Lower leg skin (tissue), 4 donors: Measurements from ENCODE around the gene MVD. TPM values are rescaled to one million over a fixed set of nuclear protein-coding genes. Genes with fewer than 3 reads are reported as not detected.

ENCODE experiments used
- DNase-seq, 2 donors: peaks; one replicate each; pipeline ENCODE4 v3.0.0-alpha.2; 2019; ENCODE audit warnings: low spot score in 2 of 2
- H3K4me3 ChIP-seq: fragments of 200-600 bp; sonication (generic); 2 replicates; pipeline ENCODE4 v1.5.1; 2017; ENCODE audit warnings: mild to moderate bottlenecking, low read depth; ENCODE audit not compliant: poor library complexity, severe bottlenecking
- POLR2A ChIP-seq, 2 donors: fragments of 450-650 bp; IDR thresholded peaks; one replicate each; pipeline ENCODE4 v1.6.1; 2016 to 2017; ENCODE audit warnings: antibody characterized with exemption in 2 of 2, mild to moderate bottlenecking in 1 of 2, moderate library complexity in 1 of 2
- WGBS, 2 donors: methylation state at CpG; one replicate each; pipeline ENCODE4 v1.1.5; 2018; 5-methylcytosine and 5-hydroxymethylcytosine counted together
- intact Hi-C: fragments of 100-400 bp; cut with DNase I; formaldehyde crosslinking; loops from one replicate; pipeline ENCODE4 v1.15.0; 2023; ENCODE audit warnings: low total_unique reads
- total RNA-seq, 4 donors: library from RNA; depleted of rRNA; stranded (reverse); fragments of >200 nt; gene quantifications; one replicate each; pipeline ENCODE4 v1.1.0, GENCODE V29; 2016
- TF ChIP-seq, protein P1 (sequence below), 3 donors: fragments of 450-650 bp; IDR thresholded peaks; one replicate each; pipeline ENCODE4 v1.5.1; 2016; ENCODE audit warnings: antibody characterized with exemption in 3 of 3, mild to moderate bottlenecking in 3 of 3, moderate library complexity in 2 of 3

The MVD gene
- total RNA-seq, 4 donors from 2014 or later, result 40.2 to 93.5 (median 67.1) TPM

DNA sequence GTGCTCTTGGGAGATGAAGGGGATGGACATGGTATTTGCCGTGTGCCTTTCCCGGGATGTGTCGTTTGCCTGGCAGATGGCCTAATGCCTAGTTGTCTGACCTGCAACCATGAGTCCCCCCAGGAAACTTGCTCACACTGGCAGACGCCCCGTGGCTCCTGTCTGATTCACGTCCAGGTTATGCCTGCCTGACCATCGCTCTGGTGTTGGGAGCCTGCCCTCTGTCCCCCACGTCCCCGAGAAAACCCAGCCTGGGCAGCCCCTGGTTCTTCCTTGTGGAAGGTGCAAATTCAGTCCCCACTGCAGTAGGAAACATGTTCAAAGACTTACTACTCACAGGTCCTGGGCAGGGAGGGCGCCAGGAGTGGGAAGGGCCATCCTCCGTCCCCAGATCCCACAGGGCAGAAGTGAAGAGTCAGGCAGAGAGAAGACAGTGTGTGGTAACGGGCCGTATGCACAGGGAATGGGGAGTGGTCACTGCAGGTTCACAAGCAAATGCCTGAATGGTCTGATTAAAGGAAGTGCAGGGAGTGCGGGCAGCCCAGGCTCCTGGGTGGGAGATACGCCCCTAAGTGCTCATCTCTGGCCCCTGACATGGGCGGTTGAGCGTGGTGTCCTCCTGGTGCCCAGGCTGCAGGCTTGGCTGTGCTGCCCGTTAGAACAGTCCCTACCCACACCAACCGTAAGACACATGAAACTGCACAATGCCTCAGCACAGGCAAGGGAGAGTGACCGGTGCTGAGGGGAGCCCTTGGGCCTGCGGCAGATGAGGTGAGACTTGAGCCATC is 27.6 kb upstream of the MVD start:
- WGBS, 2 donors, result 76 to 78% methylated on average over 20 to 21 of the region's 21 CpGs
- TF ChIP-seq, protein P1, sequence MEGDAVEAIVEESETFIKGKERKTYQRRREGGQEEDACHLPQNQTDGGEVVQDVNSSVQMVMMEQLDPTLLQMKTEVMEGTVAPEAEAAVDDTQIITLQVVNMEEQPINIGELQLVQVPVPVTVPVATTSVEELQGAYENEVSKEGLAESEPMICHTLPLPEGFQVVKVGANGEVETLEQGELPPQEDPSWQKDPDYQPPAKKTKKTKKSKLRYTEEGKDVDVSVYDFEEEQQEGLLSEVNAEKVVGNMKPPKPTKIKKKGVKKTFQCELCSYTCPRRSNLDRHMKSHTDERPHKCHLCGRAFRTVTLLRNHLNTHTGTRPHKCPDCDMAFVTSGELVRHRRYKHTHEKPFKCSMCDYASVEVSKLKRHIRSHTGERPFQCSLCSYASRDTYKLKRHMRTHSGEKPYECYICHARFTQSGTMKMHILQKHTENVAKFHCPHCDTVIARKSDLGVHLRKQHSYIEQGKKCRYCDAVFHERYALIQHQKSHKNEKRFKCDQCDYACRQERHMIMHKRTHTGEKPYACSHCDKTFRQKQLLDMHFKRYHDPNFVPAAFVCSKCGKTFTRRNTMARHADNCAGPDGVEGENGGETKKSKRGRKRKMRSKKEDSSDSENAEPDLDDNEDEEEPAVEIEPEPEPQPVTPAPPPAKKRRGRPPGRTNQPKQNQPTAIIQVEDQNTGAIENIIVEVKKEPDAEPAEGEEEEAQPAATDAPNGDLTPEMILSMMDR (IDR thresholded peaks at IDR 0.05), result no peak
- no peak for TF ChIP-seq POLR2A (IDR thresholded peaks at IDR 0.05)

DNA sequence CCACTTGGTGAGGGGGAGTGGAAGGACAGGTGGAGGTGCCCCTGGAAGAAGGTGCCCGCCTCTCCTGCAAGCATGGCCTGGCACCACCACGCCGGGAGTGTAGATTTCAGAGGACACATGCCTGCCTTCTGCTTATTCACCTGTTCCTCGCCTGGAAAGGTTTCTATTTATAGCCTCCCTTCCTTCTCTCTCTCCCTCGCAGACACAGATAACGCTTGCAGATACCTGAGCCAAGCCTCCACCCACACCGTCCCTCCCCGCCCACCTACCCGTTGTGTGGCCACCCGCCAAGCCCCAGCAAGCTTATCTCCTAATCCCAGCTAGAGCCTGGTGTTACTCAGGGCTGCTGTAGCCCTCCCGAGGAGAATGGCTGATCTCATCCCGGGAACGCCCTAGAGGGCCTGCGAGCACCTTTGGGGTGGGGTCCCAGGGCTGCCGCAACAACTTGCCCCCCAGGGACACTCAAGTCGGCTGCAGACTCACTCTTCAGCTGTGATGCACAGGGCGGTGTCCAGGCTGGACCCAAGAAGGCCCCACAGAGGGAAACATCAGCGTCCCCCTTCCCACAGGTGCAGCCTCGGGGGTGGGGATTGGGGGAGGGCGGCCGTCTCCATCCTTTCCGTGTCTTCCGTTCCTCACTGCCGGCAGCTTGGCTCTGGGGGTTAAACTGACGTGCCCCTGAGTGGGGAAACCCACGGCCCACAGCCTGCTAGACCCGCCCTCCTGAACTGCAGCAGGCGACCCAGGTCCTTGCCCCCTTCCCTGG is 25.3 kb upstream of the MVD start:
- DNase-seq, result peak in 1 of 2 donors; percentile 84
- H3K4me3 ChIP-seq, result no peak overlapping the region
- WGBS, 2 donors, result 26 to 34% methylated on average over 19 to 27 of the region's 28 CpGs
- TF ChIP-seq, protein P1 (IDR thresholded peaks at IDR 0.05), result no peak
- no peak for TF ChIP-seq POLR2A (IDR thresholded peaks at IDR 0.05)
- intact Hi-C loops, result no loop called here

More for the DNA sequence above, 27.6 kb upstream of the MVD start:
- DNase-seq, result peak in 1 of 2 donors; percentile 80
- no peak overlapping the region for H3K4me3 ChIP-seq
- intact Hi-C loops, result no loop called here

DNA sequence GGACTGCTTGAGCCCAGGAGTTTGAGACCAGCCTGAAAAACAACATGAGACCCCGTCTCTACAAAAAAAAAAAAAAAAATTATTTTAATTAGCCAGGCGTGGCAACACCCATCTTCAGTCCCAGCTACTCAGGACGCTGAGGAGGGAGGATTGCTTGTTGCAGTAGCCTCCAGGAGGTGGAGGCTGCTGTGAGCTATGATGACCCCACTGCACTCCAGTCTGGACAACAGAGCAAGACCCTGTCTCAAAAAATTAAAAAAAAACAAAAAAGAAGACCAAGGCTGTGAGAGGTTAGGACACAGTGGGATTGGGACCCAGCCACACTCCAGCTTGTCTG is 24.8 kb upstream of the MVD start:
- 54 to 56% methylated on average over 3 of the region's 3 CpGs for WGBS, 2 donors
- H3K4me3 ChIP-seq, result no peak overlapping the region
- intact Hi-C loops, result no loop called here
- no peak for DNase-seq
- TF ChIP-seq, protein P1 (IDR thresholded peaks at IDR 0.05), result no peak
- TF ChIP-seq POLR2A (IDR thresholded peaks at IDR 0.05), result no peak

DNA sequence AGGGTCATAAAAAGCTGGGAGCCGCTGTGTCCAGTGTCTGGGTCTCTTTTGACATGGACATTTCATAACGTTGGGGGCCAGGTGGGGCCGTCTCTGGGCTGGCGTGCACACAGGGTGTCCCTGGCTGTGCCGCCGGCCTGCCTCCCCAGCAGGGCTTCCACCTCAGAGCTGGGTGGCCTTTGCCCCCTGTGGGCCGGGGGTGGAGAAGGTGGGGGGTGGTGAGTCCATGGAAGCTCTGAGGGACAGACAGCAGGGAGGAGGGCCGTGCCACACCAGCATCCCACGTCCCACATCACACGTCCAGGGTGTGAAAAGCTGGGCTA is 24.3 kb upstream of the MVD start:
- WGBS, 2 donors, result 47 to 57% methylated on average over 10 of the region's 10 CpGs
- no peak for DNase-seq
- no peak for TF ChIP-seq POLR2A (IDR thresholded peaks at IDR 0.05)
- TF ChIP-seq, protein P1 (IDR thresholded peaks at IDR 0.05), result no peak
- intact Hi-C loops, result no loop called here
- no peak overlapping the region for H3K4me3 ChIP-seq

DNA sequence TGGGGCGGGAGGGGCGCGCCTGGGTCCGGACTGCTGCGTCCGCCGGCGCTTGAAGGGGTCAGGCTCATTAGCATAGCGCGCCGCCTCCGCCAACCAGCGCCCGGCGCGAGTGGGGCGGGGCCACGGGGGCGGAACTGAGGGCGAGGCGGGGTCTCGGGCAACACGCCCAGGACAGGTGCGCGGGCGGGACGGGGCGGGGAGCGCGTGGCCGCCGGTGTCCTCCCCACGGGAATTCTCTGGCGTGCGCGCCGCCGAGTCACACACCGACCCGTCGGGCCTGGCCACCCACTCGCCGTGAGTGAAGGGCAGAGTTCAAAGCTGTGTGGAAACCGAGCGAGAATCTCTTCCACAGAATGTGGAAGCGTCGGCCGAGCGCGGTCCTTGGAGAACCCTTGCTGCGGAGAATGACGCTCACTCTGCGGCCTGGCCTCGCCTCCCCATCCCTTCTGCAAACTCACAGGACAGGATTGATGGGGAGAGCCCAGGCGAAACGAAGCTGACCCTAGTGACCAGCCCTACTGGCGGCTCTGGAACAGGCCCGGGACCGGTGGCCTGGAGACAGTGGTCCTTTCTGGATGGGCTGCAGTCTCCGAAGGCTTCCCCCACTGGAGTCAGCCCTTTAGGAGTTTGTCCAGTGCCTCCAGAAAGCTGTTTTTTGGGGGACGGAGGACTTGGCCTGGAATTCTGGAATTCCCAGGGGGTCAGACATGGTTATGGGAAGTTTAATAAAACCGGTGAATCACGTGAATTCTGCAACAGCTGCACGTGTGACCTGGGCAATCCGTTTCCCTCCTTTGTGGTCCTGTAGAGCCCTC is 23.8 kb upstream of the MVD start, which contains the start of gene SNAI3:
Gene SNAI3 (minus strand): TSS at position 69 of the 815 bp plus-strand sequence. CDS start 101 bp downstream, outside the sequence.
- 8 to 17% methylated on average over 19 to 34 of the region's 65 CpGs for WGBS, 2 donors
- TF ChIP-seq, protein P1 (IDR thresholded peaks at IDR 0.05), result no peak
- TF ChIP-seq POLR2A (IDR thresholded peaks at IDR 0.05), result no peak
- peak within 1 kb of the TSS; percentile 31 for H3K4me3 ChIP-seq
- intact Hi-C loops, result no loop called here
- peak; percentile 70 to 96 for DNase-seq
